Cardiac fibroblast (primary cell): ENCODE measurements around the gene KCNT1.
"Not testable (repeated sequence)": the region's sequence is repeated elsewhere in the genome, so short reads cannot be mapped to it uniquely, and the experiment has no call there.

Source experiments
- DNase-seq, 2 donors: peaks; one replicate each; pipeline versions ENCODE4 v3.0.0 to v3.0.0-alpha.2; 2010; ENCODE audit warnings: low read depth in 2 of 2
- H3K4me3 ChIP-seq, 2 donors: replicated peaks in 1 of 2; 1 replicate in 1 of 2; 2 replicates in 1 of 2; pipeline ENCODE4 v1.5.1; 2011; ENCODE audit warnings: low read depth in 2 of 2, low read length in 2 of 2, mild to moderate bottlenecking in 2 of 2, moderate library complexity in 1 of 2
- TF ChIP-seq, protein P1 (sequence below): IDR thresholded peaks from one replicate; pipeline ENCODE4 v1.5.1; 2011; ENCODE audit warnings: low read depth, mild to moderate bottlenecking, low read length, inconsistent platforms

The KCNT1 gene

DNA sequence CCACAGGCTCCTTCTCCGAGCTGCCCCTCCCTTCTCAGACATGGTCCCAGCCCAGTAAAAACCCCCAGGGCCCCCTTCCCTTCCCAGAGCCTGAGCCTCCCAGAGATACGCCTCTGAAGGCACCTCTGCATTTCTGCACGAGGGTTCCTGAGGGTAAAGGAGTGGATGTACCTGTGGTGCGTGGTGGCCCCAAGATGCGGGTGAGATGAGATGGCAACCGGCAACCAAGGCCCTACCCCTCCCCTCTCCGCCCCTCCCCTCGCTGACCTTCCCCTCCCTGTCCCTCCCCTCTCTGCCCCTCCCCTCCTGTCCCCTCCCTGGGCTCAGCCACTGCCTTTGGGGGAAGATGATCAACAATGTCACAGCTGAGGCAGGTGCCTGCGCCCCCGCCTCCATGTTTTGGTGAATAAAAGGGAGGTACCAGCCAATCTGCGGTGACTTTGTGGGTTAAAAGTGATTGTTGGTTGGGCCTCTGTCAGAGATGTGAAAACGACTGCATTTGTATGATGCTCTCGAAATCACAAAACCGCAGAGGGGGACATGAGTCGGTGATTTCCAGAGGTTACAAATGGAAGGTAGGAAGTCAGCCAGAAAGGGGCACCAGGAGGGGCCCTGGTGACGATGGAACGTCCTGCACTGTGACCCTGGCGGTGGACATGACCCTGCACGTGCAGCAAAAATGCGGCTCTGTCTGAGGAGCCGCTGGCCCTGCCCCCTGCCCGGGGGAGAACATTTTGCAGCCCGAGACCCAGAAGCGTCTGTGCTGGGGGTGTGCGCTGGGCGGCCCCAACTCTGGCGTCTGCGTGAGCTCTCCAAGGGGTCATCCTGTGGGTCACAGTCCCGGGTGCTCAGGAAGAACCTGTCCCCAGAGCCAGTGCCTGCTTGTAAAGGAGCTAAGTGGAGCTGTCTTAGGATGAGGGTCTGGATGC, 35.2 kb upstream of the KCNT1 start:
- H3K4me3 ChIP-seq: no peak overlapping the region
- TF ChIP-seq, protein P1, sequence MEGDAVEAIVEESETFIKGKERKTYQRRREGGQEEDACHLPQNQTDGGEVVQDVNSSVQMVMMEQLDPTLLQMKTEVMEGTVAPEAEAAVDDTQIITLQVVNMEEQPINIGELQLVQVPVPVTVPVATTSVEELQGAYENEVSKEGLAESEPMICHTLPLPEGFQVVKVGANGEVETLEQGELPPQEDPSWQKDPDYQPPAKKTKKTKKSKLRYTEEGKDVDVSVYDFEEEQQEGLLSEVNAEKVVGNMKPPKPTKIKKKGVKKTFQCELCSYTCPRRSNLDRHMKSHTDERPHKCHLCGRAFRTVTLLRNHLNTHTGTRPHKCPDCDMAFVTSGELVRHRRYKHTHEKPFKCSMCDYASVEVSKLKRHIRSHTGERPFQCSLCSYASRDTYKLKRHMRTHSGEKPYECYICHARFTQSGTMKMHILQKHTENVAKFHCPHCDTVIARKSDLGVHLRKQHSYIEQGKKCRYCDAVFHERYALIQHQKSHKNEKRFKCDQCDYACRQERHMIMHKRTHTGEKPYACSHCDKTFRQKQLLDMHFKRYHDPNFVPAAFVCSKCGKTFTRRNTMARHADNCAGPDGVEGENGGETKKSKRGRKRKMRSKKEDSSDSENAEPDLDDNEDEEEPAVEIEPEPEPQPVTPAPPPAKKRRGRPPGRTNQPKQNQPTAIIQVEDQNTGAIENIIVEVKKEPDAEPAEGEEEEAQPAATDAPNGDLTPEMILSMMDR: no peak
- no peak for DNase-seq

DNA sequence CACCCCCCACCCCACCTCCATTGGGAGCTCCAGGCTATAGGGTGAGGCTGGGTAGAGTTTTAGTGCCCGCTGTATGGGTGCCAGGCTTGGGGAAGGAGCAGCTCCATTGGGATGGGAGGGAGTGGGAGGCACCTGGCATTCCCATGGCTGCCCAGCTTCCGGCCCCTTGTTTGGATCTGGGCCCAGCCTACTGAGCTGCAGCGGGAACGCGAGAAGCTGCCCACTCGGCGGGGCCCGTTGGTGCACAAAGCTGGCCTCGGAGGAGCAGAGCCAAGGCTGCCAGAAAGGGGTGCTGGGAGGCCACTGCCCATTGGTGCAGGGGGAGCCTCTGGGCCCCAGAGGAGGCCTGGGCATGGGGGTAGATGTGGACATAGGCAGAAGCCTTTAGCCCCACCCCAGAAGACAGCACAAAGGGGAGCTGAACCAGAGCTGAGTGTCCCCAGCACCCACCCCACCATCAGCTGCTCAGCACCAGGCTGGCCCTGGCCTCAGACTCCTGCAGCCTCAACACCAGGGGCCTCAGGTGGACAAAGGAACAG, 34.5 kb upstream of the KCNT1 start:
- DNase-seq: no peak
- H3K4me3 ChIP-seq: no peak overlapping the region
- TF ChIP-seq, protein P1: no peak

DNA sequence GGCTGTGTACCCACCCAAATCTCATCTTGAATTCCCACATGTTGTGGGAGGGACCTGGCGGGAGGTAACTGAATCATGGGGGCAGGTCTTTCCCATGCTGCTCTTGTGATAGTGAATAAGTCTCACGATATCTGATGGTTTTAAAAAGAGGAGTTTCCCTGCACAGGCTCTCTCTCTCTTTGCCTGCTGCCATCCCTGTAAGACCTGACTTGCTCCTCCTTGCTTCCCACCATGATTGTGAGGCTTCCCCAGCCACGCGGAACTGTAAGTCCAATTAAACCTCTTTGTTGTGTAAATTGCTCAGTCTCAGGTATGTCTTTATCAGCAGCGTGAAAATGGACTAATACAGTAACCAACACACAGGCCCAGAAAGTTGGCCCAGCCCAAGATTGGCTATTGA, 33.0 kb upstream of the KCNT1 start:
- not testable (repeated sequence) for H3K4me3 ChIP-seq, DNase-seq

DNA sequence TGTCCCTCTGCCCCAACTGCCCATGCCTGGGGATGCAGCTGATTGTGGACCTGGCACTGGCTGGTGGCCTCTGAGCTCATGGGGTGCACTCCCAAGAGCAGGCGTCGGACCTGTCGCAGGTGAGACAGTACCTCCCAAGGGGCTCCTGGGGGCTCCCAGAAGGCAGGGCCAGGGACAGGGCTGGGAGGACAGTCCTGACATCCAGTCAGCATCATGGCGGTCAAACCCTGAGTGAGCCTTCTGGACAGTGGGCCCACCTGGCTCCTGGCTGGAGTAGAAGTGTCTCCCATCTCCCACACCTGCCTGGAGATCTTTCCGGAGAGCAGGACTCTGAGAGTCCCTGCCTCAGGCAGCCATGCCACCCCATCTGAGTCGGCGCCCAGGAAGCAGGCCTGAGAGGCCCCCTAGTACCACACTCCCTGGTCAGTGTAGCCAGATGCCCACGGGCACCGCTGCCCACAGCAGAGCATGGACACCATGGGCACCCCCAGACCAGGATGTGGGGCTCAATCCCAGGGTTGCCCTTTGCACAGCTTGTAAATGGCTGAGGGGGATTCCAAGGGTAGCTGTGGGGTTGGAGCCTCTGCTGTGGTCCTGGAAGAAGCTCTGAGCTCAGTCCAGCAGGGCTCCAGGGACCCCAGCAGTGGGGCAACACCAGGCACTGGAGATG, 32.2 kb upstream of the KCNT1 start:
- TF ChIP-seq, protein P1: no peak
- H3K4me3 ChIP-seq: no peak overlapping the region
- no peak for DNase-seq

DNA sequence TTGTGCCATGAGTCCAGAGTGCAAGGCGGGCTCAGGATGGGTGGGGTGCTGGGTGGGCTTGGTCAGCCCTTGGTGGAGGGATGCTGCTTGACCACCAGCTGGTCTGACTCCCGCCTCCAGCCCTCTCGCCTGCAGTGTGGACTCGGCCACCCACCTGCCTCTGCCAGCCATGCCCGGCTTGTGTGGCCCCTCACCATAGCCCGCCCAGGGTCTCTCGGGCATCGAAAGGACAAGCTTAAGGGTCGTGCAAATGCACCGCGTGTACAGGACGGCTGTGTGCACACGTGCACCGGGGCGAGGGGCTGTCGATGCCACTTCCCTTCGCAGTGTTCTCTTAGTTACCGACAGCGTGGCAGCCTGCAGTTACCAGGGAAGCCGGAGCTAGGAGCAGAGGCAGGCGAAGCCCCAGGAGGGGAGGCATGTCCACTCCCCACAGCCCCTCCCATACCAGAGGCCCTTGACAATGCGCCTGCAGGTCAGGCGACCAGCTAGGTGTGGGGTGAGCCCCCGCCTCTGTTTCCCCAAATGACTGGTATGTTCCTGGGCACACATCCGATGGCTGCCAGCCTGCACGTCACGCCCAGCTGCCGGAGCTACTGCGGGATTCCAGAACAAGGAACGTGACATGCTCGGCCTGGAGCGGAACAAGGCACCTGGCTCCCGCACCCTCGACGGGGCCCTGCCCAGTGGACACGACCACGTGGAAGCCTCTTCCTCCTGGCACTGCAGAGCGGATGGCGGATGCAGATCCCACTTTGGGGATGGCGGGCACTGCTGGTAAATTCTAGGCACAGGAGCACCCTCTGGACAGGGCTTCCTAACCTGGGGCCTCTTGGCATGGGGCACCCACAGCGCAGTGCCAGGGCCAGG, 31.0 kb upstream of the KCNT1 start:
- no peak for DNase-seq
- H3K4me3 ChIP-seq: no peak overlapping the region
- TF ChIP-seq, protein P1: no peak

DNA sequence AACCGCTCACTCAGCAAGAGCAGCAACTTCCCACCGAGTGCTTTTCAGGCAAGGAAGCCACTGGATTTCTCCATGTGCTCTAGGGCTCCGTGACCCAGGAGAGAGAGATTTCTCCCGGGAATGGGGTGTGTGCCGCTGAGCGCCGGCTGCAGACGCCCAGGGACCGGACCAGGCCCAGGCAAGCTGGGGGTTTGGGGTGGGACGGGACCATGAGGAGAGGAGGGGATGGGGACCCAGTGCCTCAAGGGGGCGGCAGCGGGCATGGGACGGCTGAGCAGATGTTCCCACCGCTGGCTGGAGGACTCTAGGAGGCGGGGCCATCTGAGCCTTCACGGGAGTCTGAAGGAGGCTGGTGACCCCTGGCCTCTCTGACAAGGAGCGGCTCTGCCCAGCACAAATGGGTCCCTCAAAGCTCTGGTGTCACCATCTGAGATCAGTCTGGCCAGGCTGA, 30.4 kb upstream of the KCNT1 start:
- no peak overlapping the region for H3K4me3 ChIP-seq
- no peak for DNase-seq
- TF ChIP-seq, protein P1: no peak

DNA sequence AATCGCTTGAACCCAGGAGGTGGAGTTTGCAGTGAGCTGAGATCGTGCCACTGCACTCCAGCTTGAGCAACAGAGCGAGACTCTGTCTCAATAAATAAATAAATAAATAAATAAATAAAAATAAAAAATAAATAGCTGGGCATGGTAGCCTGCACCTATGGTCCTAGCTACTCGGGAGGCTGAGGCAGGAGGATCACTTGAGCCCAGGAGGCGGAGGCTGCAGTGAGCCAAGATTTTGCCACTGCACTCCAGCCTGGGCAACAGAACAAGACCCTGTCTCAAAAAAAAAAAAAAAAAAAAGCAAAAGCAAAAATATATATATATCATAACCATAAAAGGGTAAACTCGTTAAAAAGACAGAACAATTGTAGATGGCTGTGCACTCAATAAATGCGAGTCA, 29.2 kb upstream of the KCNT1 start:
- not testable (repeated sequence) for DNase-seq, H3K4me3 ChIP-seq
